Measurements from ENCODE around the gene SHISA2. TPM values are rescaled to one million over a fixed set of nuclear protein-coding genes. Genes with fewer than 3 reads are reported as not detected.

SHISA2 gene
- total and polyA plus RNA-seq, 2 experiments from 2014 or later = 1.1 to 1.8 TPM

DNA sequence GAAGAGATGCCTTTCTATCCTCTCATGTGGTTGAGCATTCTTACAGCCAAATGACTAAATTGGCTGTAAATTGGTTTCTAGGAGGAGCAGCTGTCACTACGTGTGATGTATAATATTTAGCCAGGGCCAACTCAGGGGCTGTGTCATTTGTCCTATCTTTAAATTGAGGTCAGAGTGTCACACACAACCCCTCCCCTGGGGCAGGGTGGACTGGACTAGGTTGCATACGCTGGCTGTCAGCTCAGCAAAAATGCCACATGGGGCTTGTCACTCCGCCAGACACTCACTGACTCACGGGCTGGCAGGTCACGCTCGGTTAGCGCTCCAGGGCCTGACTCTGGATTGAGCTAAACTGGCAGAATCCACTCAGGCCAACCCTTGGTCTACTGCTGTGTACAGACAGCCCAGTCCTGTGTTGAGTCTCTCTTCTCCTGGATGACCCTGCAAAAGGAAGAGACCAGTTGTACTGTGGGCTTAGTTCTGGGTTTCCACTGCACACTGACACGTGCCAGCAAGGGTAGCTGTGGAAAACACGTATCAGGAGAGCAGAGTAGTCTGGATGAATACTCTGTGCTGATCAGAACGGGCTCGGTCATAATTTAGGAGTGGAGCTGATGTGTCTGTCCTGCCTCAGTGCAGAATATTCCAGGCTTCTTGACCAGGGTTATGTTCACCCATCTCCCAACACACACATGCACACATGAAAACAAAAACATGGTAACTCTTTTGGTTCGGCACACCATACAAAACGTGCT is 29.1 kb downstream of the SHISA2 start:
- no peak overlapping the region for H2AFZ ChIP-seq
- no peak overlapping the region for H3K4me2 ChIP-seq
- H3K4me1 ChIP-seq (ENCODE audit: insufficient read depth) = peaks cover 16% of the 10 kb centered on the region
- no peaks in the 10 kb centered on the region for H3K79me2 ChIP-seq
- no peaks in the 10 kb centered on the region for H3K9me3 ChIP-seq (ENCODE audit: low read depth)
- H4K20me1 ChIP-seq (ENCODE audit: insufficient read depth, poor library complexity, severe bottlenecking) = no peaks in the 10 kb centered on the region
- no peak overlapping the region for H3K27ac ChIP-seq
- H3K9me2 ChIP-seq (replicated peaks; ENCODE audit: insufficient read depth) = no peaks in the 10 kb centered on the region
- H3K36me3 ChIP-seq (replicated peaks; ENCODE audit: insufficient read depth, low read depth) = no peaks in the 10 kb centered on the region
- no peaks in the 10 kb centered on the region for H3K27me3 ChIP-seq
- TF ChIP-seq EZH2 (IDR thresholded peaks at IDR 0.05; ENCODE audit: borderline replicate concordance) (no peak), EZH2phosphoT487 (IDR thresholded peaks at IDR 0.05; ENCODE audit: low read depth, severe bottlenecking, unreplicated experiment) (no peak)
- TF ChIP-seq, protein P1, sequence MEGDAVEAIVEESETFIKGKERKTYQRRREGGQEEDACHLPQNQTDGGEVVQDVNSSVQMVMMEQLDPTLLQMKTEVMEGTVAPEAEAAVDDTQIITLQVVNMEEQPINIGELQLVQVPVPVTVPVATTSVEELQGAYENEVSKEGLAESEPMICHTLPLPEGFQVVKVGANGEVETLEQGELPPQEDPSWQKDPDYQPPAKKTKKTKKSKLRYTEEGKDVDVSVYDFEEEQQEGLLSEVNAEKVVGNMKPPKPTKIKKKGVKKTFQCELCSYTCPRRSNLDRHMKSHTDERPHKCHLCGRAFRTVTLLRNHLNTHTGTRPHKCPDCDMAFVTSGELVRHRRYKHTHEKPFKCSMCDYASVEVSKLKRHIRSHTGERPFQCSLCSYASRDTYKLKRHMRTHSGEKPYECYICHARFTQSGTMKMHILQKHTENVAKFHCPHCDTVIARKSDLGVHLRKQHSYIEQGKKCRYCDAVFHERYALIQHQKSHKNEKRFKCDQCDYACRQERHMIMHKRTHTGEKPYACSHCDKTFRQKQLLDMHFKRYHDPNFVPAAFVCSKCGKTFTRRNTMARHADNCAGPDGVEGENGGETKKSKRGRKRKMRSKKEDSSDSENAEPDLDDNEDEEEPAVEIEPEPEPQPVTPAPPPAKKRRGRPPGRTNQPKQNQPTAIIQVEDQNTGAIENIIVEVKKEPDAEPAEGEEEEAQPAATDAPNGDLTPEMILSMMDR (IDR thresholded peaks at IDR 0.05; ENCODE audit: poor library complexity) = no peak
- WGBS (ENCODE audit: low lambda C conversion rate, missing lambda C conversion rate) = 55% methylated on average over 13 of the region's 13 CpGs
- peak; percentile 80 for DNase-seq (ENCODE audit: low spot score)
- no peak overlapping the region for H3K4me3 ChIP-seq

DNA sequence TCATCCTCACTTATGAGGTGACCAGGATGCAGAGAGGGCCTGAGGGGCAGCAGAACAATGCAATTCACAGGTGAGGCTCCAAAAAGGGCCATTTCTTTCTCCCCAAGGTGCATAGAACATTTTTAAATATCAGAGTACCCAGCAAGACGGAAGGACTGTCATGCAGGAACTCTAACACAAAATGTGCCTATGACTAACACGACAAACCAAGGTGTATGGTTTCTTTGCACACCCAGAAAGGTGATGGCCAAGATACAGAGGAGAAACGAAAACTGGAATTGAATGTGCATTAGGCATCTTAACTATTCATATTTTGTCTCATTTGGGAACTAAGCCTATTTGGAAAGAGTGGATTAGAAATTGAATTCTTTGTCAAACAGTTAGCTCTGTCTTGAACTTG is 29.9 kb downstream of the SHISA2 start:
- no peak overlapping the region for H3K4me2 ChIP-seq
- no peak overlapping the region for H3K27ac ChIP-seq
- H3K27me3 ChIP-seq = no peaks in the 10 kb centered on the region
- no peaks in the 10 kb centered on the region for H3K9me3 ChIP-seq (ENCODE audit: low read depth)
- H3K36me3 ChIP-seq (replicated peaks; ENCODE audit: insufficient read depth, low read depth) = no peaks in the 10 kb centered on the region
- H2AFZ ChIP-seq = no peak overlapping the region
- no peaks in the 10 kb centered on the region for H4K20me1 ChIP-seq (ENCODE audit: insufficient read depth, poor library complexity, severe bottlenecking)
- no peak for DNase-seq (ENCODE audit: low spot score)
- TF ChIP-seq EZH2phosphoT487 (IDR thresholded peaks at IDR 0.05; ENCODE audit: low read depth, severe bottlenecking, unreplicated experiment) (no peak), EZH2 (IDR thresholded peaks at IDR 0.05; ENCODE audit: borderline replicate concordance) (no peak)
- TF ChIP-seq, protein P1 (IDR thresholded peaks at IDR 0.05; ENCODE audit: poor library complexity) = no peak
- whole genome bisulfite sequencing (ENCODE audit: low lambda C conversion rate, missing lambda C conversion rate) = 86% methylated on average over 3 of the region's 3 CpGs
- no peaks in the 10 kb centered on the region for H3K79me2 ChIP-seq
- no peaks in the 10 kb centered on the region for H3K9me2 ChIP-seq (replicated peaks; ENCODE audit: insufficient read depth)
- no peak overlapping the region for H3K4me3 ChIP-seq
- peaks cover 16% of the 10 kb centered on the region for H3K4me1 ChIP-seq (ENCODE audit: insufficient read depth)

DNA sequence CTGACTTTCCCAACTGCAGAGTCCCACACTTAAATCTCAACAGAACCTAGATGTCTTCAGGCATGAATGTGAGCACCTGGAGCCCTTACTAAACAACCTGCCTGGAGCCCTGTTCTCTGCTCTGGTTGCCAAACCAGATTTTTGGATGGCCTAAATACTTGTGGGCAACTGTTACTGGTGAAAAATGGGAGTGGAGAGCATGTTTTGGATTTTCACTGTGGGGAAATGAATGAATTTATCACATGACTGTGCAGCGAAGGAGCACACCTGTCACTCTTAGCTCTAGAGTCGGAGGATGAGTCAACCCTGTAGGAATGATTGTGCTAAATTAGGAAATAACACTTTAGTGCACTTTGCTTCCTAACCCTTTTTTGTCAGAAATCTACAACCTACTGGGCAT is 30.3 kb downstream of the SHISA2 start:
- no peaks in the 10 kb centered on the region for H3K79me2 ChIP-seq
- H3K36me3 ChIP-seq (replicated peaks; ENCODE audit: insufficient read depth, low read depth) = no peaks in the 10 kb centered on the region
- H3K27ac ChIP-seq = no peak overlapping the region
- DNase-seq (ENCODE audit: low spot score) = no peak
- TF ChIP-seq EZH2 (IDR thresholded peaks at IDR 0.05; ENCODE audit: borderline replicate concordance) (no peak), EZH2phosphoT487 (IDR thresholded peaks at IDR 0.05; ENCODE audit: low read depth, severe bottlenecking, unreplicated experiment) (no peak)
- TF ChIP-seq, protein P1 (IDR thresholded peaks at IDR 0.05; ENCODE audit: poor library complexity) = no peak
- H3K4me3 ChIP-seq = no peak overlapping the region
- H3K27me3 ChIP-seq = no peaks in the 10 kb centered on the region
- H4K20me1 ChIP-seq (ENCODE audit: insufficient read depth, poor library complexity, severe bottlenecking) = no peaks in the 10 kb centered on the region
- no peak overlapping the region for H3K4me2 ChIP-seq
- 71% methylated on average over 2 of the region's 2 CpGs for WGBS (ENCODE audit: low lambda C conversion rate, missing lambda C conversion rate)
- H2AFZ ChIP-seq = no peak overlapping the region
- H3K9me3 ChIP-seq (ENCODE audit: low read depth) = no peaks in the 10 kb centered on the region
- H3K9me2 ChIP-seq (replicated peaks; ENCODE audit: insufficient read depth) = no peaks in the 10 kb centered on the region
- H3K4me1 ChIP-seq (ENCODE audit: insufficient read depth) = peaks cover 16% of the 10 kb centered on the region

All from hepatocyte (in vitro differentiated cells).